Measurements from ENCODE around the gene FEZF1. TPM values are rescaled to one million over a fixed set of nuclear protein-coding genes. Genes with fewer than 3 reads are reported as not detected.

Gene FEZF1
- total RNA-seq, result not detected
- long read RNA-seq, result 0 reads

- peak; percentile 58 to 81 (median 74) for DNase-seq
- peak within 1 kb of the TSS; percentile 20 to 36 (median 22) for H3K4me3 ChIP-seq
- intact Hi-C loops (cut with DNase I), result no loop called here
- peak; percentile 85 to 93 (median 86) for ATAC-seq
- H3K27me3 ChIP-seq, result peaks cover 26 to 71% of the 10 kb centered on the region in 2 donors
- H3K9me3 ChIP-seq, result no peaks in the 10 kb centered on the region
- no peak within 1 kb of the TSS for H3K27ac ChIP-seq
- 2% methylated on average over 26 of the region's 35 CpGs for WGBS (ENCODE audit: insufficient coverage, low coverage, low lambda C conversion rate, missing lambda C conversion rate)
- no peaks in the 10 kb centered on the region for H3K36me3 ChIP-seq
- H3K4me1 ChIP-seq, result peaks cover 0 to 27% (median 10%) of the 10 kb centered on the region in 4 donors
- TF ChIP-seq CTCF (IDR thresholded peaks at IDR 0.05) (no peak), POLR2A (IDR thresholded peaks at IDR 0.05) (no peak)
Measured at GRCh38 chr7:122304319-122304975, at the start of gene FEZF1. FEZF1 (minus strand) TSS chr7:122304750; CDS start chr7:122304437, 313 bp downstream.

- no peaks in the 10 kb centered on the region for H3K36me3 ChIP-seq
- intact Hi-C loops (cut with DNase I), result no loop called here
- H3K4me1 ChIP-seq, result no peaks in the 10 kb centered on the region
- TF ChIP-seq POLR2A (IDR thresholded peaks at IDR 0.05) (no peak), CTCF (IDR thresholded peaks at IDR 0.05) (no peak)
- ATAC-seq (no peak), DNase-seq (no peak)
- no peaks in the 10 kb centered on the region for H3K27me3 ChIP-seq
- 67% methylated on average over 3 of the region's 3 CpGs for WGBS (ENCODE audit: insufficient coverage, low coverage, low lambda C conversion rate, missing lambda C conversion rate)
- H3K9me3 ChIP-seq, result no peaks in the 10 kb centered on the region
- H3K4me3 ChIP-seq, result no peak overlapping the region
- no peak overlapping the region for H3K27ac ChIP-seq
Measured at GRCh38 chr7:122352454-122352853, 47.9 kb upstream of the FEZF1 start.

GRCh38 chr7:122350701-122351100, 46.2 kb upstream of the FEZF1 start:
- Histone ChIP-seq H3K36me3 (no peaks in the 10 kb centered on the region), H3K4me3 (no peak overlapping the region), H3K9me3 (no peaks in the 10 kb centered on the region), H3K27me3 (no peaks in the 10 kb centered on the region), H3K27ac (no peak overlapping the region), H3K4me1 (no peaks in the 10 kb centered on the region)
- 84% methylated on average over 3 of the region's 3 CpGs for WGBS (ENCODE audit: insufficient coverage, low coverage, low lambda C conversion rate, missing lambda C conversion rate)
- intact Hi-C loops (cut with DNase I), result no loop called here
- ATAC-seq (no peak), DNase-seq (no peak)
- no peak for TF ChIP-seq POLR2A (IDR thresholded peaks at IDR 0.05)
- no peak for TF ChIP-seq CTCF (IDR thresholded peaks at IDR 0.05)

- no peak for TF ChIP-seq POLR2A (IDR thresholded peaks at IDR 0.05)
- no peak for TF ChIP-seq CTCF (IDR thresholded peaks at IDR 0.05)
- Histone ChIP-seq H3K4me1 (no peaks in the 10 kb centered on the region), H3K27me3 (no peaks in the 10 kb centered on the region), H3K9me3 (no peaks in the 10 kb centered on the region), H3K27ac (no peak overlapping the region), H3K36me3 (no peaks in the 10 kb centered on the region), H3K4me3 (no peak overlapping the region)
- WGBS (ENCODE audit: insufficient coverage, low coverage, low lambda C conversion rate, missing lambda C conversion rate), result 93% methylated on average over 1 of the region's 1 CpG
- ATAC-seq, result no peak
- intact Hi-C loops (cut with DNase I), result no loop called here
- DNase-seq, result no peak
Measured at GRCh38 chr7:122344303-122344620, 39.7 kb upstream of the FEZF1 start.

Measured in right lobe of liver (tissue), 6 donors.